UCSD-AML1 (cell line): ENCODE measurements around the gene OSBP2.
A peak's percentile ranks its signal among the peaks of the same experiment; 100 is the strongest.
"Not testable (repeated sequence)": the region's sequence is repeated elsewhere in the genome, so short reads cannot be mapped to it uniquely, and the experiment has no call there.

Experiments
- DNase-seq: peaks from one replicate; lab custom pipeline; 2025; ENCODE audit not compliant: unreplicated experiment; lab: John Stamatoyannopoulos, UW

OSBP2 gene

DNA sequence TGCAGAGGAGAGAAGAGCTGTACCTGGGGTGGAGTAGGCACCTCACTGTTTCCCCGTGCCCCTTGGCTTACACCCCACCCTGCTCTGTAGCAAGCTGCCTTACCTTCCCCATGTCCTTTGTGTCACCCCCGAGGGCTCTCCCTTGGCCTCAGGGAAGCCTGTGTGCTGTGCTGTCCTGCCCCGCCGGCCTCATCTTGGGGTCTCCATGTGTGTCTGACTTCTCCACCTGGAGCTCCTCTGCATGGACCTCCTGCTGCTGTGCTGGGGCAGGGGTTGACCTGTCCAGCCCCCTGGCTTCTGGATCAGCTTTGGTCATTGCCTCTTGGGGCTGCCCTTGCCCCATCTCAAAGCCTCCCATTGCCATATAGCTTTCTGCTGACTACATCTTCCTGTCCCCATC, 59.8 kb downstream of the OSBP2 start:
- no peak for DNase-seq

DNA sequence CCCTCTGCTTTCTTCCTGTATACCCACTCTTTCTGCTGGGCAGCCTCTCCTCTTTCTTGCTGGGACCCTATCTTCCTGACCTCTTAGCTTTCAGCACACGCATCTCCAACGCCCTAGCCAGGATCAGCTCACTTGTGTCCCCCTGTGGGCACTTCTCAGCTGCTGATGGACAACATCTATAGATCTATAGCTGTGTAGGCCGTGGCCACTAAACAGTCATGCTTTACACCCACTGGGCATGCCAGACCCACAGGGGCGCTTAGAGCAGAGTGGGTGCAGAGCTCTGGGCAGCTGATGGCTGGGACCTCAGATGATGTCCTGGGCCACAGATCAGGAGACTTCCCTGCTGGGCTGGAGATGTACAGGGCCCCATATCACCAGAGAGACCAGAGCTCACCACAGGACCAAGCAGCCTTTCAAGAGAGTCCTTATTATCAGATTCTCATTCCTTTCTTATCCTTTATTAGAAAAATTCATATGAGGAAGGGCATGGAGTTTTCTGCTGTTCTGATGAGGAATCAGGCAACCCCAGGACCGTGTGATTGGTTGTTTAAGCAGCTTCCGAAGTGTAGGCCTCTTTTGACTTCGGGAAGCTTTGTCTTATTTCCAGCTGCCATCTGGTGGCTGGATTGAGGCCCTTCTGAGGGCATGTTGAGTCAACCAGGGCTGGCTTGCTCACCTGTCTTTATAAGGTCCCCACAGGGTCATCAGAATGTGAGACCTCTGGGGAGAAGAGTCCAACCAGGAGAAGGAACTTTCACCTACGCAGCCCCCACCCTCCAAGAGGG, 60.5 kb downstream of the OSBP2 start:
- peak; percentile 34 for DNase-seq

DNA sequence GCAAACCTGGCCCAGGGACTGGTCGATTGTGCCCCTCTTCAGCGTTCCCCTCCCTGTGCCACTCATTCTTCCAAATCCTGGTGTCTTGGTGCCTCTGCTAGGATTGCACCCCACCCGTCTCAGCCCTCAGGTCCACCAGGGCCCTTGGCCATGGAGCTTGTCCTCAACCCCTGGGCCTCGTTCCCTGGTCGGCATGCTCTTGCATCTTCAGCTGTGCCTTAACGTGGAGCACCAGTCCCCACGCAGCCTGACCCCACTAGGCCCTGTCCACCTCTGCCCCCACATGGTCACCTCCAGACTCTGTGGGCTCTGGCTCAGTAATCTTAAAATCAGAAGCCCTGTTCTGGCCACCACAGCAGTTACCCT, 61.1 kb downstream of the OSBP2 start:
- DNase-seq = no peak

DNA sequence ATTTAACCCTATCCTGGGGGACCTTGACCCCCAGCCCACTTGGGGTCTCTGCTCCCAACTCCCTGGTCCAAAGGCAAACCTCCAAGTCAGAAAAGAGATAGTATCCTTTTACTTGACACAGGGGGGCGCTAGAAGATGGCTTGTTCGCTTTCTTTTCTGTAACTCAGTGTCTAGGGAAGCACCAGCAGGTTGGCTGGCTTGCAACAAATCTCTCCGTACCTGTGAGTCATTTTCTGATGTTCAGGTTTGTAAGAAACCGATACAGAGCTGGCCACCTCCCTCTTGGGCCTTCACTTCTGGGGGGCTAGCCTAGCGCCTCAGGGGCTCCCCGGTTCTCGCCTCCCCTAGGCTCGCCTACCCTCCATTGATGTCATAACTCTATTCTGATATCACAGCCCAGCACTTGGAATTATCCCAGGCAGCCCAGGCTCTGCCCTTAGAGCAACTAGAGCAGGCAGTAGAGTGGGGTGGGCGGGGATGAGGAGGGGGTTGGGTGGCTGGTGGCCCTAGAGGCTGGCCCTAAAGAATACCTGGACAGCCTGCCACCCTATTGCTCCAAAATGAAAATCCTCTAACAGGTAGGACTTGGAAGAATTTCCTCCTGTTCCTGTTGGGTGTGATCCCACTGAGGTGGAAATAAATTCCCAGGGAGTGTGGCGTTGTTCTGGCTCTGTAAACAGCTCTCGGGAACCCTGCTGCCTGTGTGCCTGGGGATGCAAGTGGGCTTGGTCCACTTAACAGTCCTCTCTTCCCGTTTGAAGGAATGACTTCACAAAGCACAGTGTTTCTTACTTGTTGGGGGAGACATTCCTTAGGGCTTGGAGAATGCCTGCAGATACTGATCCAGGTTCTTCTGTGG, 69.4 kb downstream of the OSBP2 start:
- no peak for DNase-seq

DNA sequence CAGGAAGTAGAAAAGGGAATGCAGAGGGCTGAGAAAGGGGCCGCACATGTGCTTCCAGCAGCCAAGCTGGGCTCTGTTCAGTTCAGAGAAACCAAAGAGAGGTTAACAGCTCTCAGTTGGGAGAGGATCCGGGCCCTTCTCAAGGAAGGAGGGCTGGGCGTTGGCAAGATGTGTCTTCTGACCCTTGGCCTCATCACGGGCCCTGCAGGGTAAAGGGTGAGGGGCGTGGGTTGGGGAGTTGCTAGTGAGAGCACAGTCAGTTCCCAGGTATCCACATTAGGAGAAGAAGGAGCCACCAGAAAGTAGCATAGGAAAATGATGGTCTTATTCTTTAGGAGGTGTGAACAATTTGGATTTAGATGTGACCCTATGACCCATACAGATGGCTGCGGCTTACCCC, 73.0 kb downstream of the OSBP2 start:
- DNase-seq = no peak

DNA sequence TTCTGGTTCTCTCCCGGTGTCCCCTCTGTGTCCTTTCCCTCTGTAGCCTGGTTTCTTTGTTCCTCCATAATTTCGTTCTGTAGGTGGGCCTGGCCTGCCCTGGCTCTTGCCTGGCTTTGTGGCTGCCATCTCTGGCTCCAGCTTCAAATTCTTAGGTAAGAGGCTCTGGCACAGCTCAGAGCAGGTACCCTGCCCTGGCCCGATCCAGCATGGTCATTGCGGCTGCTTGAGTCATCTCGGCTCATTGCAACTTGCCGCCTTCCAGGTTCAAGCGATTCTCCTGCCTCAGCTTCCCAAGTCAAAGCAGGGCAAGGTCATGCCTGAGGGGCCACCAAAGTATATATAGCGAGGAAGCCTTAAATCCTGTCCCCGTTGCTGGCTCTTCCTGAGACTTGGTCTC, 76.0 kb downstream of the OSBP2 start:
- DNase-seq = no peak

DNA sequence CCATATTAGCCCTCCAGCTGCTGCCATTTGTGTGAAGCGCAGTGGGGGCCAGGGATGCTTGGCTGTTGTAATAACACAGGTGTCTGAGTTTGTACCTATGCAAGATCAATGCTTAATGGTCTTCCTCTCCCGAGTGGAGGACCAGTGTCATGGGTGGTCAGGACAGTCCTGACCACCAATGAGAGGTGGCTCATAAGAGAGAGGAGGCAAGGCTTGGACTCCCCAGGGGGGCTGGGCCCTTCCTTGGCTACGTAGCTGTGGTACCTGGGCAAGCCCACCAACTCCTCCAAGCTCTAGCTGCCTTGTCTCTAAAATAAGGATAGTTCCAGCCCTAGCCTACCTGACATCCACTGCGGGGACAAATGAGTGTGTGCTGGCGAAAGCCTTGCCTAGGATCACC, 79.2 kb downstream of the OSBP2 start:
- no peak for DNase-seq

DNA sequence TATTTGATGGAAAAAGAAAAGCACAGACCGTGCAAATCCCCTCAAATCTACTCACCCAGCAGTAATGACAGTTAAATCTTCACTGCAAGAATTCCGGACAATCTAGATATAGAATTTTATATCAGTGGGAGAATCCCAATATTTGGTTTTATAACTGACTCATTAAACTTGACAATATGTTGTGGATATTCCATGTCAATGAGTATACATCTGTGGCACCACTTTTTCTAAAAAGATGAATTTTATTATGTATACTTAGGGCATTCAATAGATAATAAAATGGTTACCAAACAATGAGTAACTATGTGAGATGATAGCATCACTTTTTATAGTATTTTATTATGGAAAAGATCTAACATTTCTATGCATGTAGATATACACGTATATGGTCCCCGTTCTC, 79.9 kb downstream of the OSBP2 start:
- no peak for DNase-seq

DNA sequence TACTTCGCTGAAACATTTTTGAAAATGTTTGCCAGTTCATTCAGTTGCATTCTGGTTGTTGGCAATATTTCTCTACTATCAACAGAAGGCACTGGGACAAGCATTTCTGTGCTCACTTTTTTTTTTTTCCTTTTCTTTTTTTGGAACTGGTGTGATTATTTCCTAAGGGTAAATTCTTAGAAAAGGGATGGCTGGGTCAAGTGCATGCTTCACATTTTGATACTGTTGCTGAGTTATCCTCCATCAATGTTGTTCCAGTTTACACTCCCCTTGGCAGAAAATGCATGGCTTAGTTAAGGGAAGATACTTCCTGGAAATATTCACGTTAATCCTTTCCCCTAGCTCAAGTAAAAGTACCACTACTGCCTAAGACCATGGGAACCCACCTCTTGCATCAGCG, 81.8 kb downstream of the OSBP2 start:
- DNase-seq = no peak

DNA sequence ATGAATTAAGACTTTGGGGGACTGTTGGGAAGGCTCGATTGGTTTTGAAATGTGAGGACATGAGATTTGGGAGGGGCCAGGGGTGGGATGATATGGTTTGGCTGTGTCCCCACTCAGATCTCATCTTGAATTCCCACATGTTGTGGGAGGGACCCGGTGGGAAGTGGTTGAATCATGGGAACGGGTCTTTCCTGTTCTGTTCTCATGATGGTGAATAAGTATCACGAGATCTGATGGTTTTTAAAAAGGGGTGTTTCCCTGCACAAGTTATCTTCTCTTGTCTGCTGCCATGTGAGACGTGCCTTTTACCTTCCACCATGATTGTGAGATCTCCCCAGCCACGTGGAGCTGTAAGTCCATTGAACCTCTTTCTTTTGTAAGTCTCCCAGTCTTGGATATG, 82.5 kb downstream of the OSBP2 start:
- DNase-seq = not testable (repeated sequence)

DNA sequence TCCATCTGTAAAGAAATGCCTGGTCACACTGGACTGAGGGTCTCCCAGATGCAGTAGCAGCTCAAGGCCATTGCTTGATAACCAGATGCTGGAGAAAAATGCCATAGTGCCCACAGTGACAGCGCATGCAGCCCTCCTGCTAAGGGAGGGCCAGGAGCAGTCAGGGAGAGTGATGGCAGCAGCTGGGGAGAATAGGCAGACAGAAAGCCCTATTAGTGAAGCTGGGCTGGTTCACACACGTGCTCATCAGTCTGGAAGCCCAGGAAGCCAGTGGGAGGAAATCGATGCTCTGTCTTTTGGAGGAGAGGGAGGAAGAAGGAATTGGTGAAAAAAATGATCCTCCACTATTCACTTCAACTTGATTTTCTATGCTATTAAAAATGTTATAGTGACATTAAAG, 82.9 kb downstream of the OSBP2 start:
- DNase-seq = no peak

DNA sequence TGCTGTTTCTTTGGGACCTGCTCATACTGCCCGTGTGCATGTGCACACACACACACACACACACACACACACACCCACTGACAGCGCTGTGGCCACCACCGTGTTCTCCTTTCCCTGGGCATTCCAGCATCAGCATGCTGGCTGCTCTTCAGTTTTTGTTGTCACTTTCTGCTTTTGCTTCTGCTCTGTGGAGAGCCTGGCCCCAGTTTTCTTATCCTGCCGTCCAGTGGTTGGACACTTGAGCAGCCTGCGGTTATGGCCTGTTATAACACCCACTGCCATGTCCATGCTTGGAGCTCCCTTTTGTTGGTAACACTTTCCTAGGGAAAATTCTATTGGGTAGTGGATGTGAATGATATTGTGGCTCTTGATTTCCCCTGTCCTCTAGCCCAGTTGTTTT, 83.6 kb downstream of the OSBP2 start:
- DNase-seq = no peak

DNA sequence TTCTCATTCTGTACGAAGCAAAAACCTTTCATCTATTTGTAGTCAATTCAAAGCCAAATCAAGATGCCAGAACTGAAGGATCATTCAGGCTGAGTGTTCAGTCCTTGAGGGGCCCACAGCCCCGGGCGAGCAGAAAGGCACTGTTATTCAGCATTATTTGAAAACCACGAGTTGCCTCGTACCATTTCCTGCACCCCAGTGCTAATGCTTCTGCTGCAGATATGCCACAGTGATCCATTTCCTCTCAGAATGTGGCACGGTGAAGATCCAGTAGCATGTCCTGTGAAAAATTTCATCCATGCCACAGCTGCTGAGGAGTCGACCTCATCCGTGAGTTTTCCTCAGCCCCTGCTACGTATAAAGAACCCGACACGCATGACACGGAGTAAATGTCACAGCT, 85.4 kb downstream of the OSBP2 start:
- DNase-seq = peak; percentile 23

DNA sequence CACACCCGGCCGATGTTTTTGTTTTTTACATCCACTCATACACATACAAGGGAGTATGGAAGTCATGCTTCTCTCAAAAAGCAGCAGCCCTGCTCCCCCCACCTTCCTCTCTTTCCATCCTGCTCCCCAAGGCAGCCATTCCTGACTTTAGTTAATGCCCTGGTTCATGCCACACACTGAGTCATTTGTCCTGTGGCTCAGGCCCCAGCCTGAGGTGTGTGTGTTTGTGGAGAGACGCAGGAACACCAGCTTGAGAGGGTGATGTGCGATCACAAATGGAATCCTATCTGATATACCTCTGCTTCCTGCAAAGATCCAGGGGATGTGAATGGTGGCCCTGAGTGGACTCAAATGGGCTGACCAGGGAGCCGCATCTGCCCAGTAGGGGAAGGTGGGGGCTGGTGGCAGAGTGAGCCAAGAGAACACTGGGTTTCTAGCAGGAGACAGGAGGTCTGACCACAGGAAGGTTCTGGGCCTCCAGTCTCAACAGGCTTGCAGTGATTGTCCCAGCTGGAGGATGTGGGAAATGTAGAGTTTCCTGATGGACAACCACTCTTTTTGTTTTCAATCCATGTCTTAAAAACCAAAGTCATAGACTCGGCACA, 86.7 kb downstream of the OSBP2 start:
- no peak for DNase-seq

DNA sequence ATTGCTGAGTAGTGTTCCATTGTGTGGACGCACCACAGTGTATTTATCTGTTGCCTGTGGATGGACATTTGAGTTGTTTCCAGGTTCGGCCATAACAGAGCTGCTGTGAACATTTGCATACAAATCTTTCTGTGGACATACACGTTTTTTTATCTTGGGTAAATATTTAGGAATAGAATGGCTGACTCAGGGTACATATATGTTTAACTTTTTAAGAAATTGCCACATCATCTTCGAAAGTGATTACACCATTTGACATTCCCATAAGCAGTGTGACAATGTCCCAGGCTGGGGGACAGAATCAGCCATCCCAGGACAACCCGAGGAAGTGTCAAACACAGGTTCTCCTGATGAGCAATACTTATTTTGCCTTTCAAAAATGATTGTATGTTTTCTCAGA, 87.9 kb downstream of the OSBP2 start:
- DNase-seq = no peak

DNA sequence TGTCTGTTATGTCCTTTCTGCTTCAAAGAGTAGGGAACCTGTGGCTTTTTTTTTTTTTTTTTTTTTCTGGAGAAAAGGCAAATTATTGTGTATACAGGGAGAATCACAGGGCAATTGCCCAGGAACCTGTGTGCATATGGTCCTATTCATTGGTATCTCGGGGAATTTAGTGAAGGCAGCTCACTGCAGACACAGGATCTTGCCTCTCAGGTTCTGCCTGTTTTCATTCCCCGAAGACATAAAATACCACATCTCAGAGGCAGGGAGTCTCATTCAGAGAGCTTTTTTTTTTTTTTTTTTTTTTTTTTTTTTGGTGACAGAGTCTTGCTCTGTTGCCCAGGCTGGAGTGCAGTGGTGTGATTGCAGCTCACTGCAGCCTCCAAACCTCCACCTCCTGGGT, 88.3 kb downstream of the OSBP2 start:
- no peak for DNase-seq

DNA sequence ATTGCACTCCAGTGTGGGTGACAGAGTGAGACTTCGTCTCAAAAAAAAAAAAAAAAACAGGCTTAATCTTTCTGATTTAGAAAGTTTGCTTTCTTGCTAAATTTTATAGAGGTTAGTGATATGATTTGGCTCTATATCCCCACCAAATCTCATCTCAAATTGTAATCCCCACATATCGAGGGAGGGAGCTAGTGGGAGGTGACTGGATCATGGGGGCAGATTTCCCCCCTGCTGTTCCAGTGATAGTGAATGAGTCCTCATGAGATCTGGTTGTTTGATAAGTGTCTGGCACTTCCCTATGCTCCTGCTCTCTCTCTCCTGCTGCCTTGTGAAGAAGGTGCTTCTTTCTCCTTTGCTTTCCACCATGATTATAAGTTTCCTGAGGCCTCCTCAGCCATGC, 90.9 kb downstream of the OSBP2 start:
- no peak for DNase-seq

DNA sequence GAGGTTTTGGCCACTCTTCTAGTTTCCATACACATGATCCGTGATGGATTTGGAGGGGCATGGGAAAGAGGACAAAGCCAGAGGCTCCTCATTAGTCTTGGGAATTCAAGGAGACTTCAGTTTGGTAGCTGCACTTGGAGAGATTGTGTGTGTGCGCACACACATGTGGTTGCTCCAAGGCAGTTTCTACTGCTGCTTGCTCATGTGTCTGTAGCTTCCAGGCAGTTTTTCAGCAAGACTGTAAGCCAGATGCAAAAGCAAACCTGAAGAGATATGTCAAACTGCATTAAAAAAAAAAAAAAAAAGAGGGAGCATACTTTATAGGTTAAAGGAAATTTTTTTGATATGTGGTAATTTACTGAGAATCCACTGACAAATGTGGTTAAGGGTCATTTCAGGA, 95.7 kb downstream of the OSBP2 start:
- DNase-seq = no peak

DNA sequence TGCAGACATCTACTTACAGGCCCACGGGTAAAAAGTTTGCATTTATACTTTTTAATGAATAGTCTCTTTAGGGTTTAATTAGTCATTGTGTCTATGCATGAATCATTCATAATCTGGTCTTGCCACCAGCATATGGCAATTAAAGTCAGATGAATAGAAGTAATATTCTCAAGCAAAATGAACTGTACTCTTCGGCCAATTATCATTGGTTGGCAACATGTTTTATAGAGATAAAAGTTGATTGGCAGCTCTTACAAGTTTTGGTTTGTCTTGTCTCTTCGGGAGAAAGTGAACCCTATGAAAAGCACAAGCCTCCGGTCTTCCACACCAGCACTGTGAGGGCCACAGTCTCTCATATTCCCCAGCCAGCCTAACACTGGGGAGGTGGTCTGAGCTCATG, 97.8 kb downstream of the OSBP2 start:
- no peak for DNase-seq

DNA sequence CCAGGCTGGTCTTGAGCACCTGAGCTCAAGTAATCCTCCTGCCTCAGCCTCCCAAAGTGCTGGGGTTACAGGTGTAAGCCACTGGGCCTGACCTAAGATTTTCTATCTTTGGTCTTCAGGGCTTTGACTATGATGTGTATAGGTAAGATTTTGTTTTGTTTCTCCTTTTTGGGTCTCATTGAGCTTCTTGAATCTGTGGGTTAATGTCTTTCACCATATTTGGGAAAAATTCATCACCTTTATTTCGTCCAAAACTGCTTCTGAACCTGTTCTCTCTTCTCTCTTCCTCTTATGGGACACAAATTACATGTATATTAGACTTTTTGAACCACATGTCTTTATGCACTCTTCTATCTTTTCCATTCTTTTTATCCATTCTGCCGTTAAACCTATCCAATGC, 100.4 kb downstream of the OSBP2 start:
- no peak for DNase-seq

DNA sequence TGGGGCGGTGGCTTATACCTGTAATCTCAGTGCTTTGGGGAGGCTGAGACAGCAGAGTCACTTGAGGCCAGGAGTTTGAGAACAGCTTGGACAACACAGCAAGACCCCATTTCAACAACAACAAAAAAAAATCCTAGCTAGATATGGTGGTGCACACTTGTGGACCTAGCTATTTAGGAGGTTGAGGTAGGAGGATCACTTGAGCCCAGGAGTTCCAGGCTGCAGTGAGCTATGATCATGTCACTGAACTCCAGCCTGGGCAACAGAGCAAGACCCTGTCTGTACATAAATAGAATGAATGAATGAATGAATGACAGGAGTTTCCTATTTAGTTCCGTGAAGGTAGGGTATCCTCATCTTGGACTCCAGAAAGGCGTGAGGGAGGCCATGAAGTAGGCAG, 107.0 kb downstream of the OSBP2 start:
- no peak for DNase-seq
